Measurements from ENCODE around the gene NUDT22.

Gene NUDT22

DNA sequence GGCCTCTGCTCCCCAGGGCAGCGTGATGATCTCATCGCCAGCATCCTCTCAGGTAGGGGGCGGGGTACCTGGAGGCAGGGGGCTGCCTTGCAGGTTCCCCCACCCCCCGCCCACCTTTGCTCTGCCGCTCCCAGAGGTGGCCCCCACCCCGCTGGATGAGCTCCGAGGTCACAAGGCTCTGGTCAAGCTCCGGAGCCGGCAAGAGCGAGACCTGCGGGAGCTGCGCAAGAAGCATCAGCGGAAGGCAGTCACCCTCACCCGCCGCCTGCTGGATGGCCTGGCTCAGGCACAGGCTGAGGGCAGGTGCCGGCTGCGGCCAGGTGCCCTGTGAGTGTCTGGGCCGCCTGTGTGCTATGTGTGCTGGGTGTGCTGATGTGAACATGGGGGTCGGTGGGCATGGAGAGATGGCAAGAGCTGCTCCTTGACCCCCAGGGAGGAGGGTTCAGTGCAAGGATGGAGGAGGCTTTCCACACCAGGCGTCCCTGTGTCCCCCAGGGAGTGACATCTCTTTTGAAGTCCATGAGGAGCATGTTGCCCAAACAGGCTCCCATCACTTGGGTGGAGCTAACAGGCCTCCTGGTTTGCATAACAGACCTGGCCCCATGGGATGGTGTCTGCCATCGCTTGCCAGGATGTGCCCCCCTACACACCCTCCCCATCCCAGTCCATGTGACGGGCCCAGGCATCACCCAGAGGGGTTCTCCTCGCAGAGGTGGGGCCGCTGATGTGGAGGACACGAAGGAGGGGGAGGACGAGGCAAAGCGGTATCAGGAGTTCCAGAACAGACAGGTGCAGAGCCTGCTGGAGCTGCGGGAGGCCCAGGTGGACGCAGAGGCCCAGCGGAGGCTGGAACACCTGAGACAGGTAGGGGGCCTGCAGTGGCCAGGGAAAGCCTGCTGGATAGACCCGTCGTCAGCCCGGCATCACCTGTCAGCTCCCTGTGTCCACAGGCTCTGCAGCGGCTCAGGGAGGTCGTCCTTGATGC, 39.4 kb downstream of the NUDT22 start:
- H3K27ac ChIP-seq (ENCODE audit: low read depth, low read length), result no peak overlapping the region
- H3K9ac ChIP-seq (ENCODE audit: low read length in 5 of 5), result no peak overlapping the region
- H3K36me3 ChIP-seq (ENCODE audit: control insufficient read depth in 5 of 5, insufficient read depth in 5 of 5, low read length in 5 of 5), result peaks cover 0 to 56% (median 52%) of the 10 kb centered on the region in 5 donors
- peaks cover 0 to 5% (median 0%) of the 10 kb centered on the region in 5 donors for H3K27me3 ChIP-seq (ENCODE audit: control insufficient read depth in 5 of 5, insufficient read depth in 4 of 5, low read length in 5 of 5)
- no peaks in the 10 kb centered on the region for H3K9me3 ChIP-seq (ENCODE audit: control insufficient read depth in 5 of 5, low read length in 5 of 5)
- H3K4me3 ChIP-seq (ENCODE audit: low read depth in 1 of 5, low read length in 5 of 5), result no peak overlapping the region
- peaks cover 17 to 34% (median 26%) of the 10 kb centered on the region in 5 donors for H3K4me1 ChIP-seq (ENCODE audit: control insufficient read depth in 5 of 5, insufficient read depth in 5 of 5, low read length in 5 of 5)

DNA sequence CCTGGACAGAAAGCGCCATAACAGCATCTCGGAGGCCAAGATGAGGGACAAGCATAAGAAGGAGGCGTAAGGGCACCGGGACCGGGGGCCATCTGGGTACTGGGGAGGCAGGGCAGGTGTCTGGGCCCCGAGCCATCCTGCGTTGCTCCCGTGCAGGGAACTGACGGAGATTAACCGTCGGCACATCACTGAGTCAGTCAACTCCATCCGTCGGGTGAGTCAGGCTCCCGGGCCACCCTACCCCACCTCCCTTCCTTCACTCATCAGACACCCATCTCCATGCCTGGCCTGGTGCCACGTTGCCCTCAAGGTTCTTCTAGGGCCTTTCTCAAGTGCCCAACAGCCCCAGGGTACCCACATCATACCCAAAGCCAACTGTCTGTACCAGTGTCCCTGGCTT, 40.3 kb downstream of the NUDT22 start:
- H3K27me3 ChIP-seq (ENCODE audit: control insufficient read depth in 5 of 5, insufficient read depth in 4 of 5, low read length in 5 of 5), result peaks cover 0 to 13% (median 0%) of the 10 kb centered on the region in 5 donors
- no peak overlapping the region for H3K4me3 ChIP-seq (ENCODE audit: low read depth in 1 of 5, low read length in 5 of 5)
- peaks cover 0 to 3% (median 0%) of the 10 kb centered on the region in 5 donors for H3K9me3 ChIP-seq (ENCODE audit: control insufficient read depth in 5 of 5, low read length in 5 of 5)
- H3K36me3 ChIP-seq (ENCODE audit: control insufficient read depth in 5 of 5, insufficient read depth in 5 of 5, low read length in 5 of 5), result peaks cover 0 to 51% (median 49%) of the 10 kb centered on the region in 5 donors
- peaks cover 26 to 37% (median 28%) of the 10 kb centered on the region in 5 donors for H3K4me1 ChIP-seq (ENCODE audit: control insufficient read depth in 5 of 5, insufficient read depth in 5 of 5, low read length in 5 of 5)
- H3K27ac ChIP-seq (ENCODE audit: low read depth, low read length), result no peak overlapping the region
- H3K9ac ChIP-seq (ENCODE audit: low read length in 5 of 5), result no peak overlapping the region

DNA sequence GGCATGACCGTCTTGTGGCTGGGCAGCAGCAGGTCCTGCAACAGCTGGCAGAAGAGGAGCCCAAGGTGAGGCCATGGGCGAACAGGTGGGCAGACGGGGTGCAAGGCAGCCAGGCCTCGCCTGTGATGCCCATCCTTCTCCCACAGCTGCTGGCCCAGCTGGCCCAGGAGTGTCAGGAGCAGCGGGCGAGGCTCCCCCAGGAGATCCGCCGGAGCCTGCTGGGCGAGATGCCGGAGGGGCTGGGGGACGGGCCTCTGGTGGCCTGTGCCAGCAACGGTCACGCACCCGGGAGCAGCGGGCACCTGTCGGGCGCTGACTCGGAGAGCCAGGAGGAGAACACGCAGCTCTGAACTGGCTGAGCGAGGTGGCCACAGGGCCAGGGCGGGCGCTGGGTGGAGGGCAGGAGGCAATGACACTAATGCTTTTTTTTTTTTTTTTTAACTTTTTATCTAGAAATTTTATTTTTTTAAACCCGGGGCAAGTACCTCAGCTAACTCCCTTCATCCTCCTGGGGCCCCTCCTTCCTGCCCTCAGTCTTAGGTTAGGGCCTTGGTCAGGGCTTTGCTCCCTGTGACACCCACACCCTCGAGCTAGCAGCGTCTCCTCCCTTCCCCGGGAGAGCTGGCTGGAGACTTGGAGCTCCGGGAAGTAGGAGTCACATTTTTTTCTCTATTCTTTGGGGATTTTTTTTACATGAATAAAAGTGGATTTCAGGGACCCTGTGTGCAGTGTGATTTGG, 41.3 kb downstream of the NUDT22 start:
- H3K4me3 ChIP-seq (ENCODE audit: low read depth in 1 of 5, low read length in 5 of 5), result no peak overlapping the region
- H3K27ac ChIP-seq (ENCODE audit: low read depth, low read length), result peak overlapping the region; percentile 99
- H3K9ac ChIP-seq (ENCODE audit: low read length in 5 of 5), result peak overlapping the region in 4 of 5 donors; percentile 60 to 91 (median 86)
- peaks cover 0 to 41% (median 39%) of the 10 kb centered on the region in 5 donors for H3K36me3 ChIP-seq (ENCODE audit: control insufficient read depth in 5 of 5, insufficient read depth in 5 of 5, low read length in 5 of 5)
- H3K27me3 ChIP-seq (ENCODE audit: control insufficient read depth in 5 of 5, insufficient read depth in 4 of 5, low read length in 5 of 5), result peaks cover 0 to 13% (median 0%) of the 10 kb centered on the region in 5 donors
- peaks cover 26 to 47% (median 36%) of the 10 kb centered on the region in 5 donors for H3K4me1 ChIP-seq (ENCODE audit: control insufficient read depth in 5 of 5, insufficient read depth in 5 of 5, low read length in 5 of 5)
- H3K9me3 ChIP-seq (ENCODE audit: control insufficient read depth in 5 of 5, low read length in 5 of 5), result peaks cover 0 to 3% (median 0%) of the 10 kb centered on the region in 5 donors

DNA sequence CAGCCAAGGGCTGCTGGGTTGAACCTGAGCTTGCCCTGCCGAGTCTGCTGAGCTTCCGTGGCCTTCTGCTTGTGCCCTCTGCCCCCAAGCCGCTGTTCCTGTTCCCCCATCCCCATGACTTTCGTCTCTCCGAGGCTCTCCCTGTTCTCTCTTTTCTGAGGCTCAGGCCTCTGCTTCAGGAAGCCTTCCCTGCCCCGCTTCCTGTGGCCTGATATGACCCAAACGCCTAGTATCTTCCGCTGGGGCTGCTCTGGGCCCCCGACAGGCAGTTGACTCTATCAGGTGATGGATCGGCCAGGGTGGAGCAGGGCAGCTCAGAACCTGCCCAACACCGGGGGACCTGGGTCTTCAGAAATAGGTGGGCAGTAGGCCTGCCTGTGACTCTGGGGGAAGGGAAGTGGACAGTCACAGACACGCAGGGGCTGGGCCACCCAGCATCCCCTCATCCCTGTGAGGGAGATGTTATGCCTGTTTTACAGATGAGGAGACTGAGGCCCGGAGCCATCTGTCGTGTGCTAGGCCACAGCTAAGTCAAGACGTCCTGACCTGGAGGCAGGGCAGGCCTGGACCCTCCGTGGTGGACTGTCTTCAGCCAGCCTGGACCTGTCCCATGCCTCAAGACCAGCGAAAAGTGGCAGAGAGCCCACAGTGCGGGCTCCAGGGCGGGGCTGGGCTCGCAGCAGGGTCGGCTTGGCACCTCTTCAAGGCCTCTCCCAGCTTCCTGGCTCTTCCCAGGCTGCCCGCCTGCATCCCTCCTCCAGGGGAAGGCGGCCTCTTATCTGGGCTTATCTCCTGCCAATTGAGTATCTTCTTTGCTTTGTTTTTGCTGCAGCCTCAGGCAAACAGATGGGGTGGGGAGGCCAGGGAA, 42.2 kb downstream of the NUDT22 start:
- Histone ChIP-seq H3K36me3 (ENCODE audit: control insufficient read depth in 5 of 5, insufficient read depth in 5 of 5, low read length in 5 of 5) (peaks cover 0 to 32% (median 30%) of the 10 kb centered on the region in 5 donors), H3K9me3 (ENCODE audit: control insufficient read depth in 5 of 5, low read length in 5 of 5) (peaks cover 0 to 3% (median 0%) of the 10 kb centered on the region in 5 donors), H3K27me3 (ENCODE audit: control insufficient read depth in 5 of 5, insufficient read depth in 4 of 5, low read length in 5 of 5) (peaks cover 0 to 13% (median 0%) of the 10 kb centered on the region in 5 donors), H3K4me3 (ENCODE audit: low read depth in 1 of 5, low read length in 5 of 5) (peak overlapping the region; percentile 69 to 92 (median 76)), H3K4me1 (ENCODE audit: control insufficient read depth in 5 of 5, insufficient read depth in 5 of 5, low read length in 5 of 5) (peaks cover 26 to 50% (median 36%) of the 10 kb centered on the region in 5 donors), H3K27ac (ENCODE audit: low read depth, low read length) (peak overlapping the region; percentile 99), H3K9ac (ENCODE audit: low read length in 5 of 5) (peak overlapping the region in 4 of 5 donors; percentile 81 to 91 (median 90))

DNA sequence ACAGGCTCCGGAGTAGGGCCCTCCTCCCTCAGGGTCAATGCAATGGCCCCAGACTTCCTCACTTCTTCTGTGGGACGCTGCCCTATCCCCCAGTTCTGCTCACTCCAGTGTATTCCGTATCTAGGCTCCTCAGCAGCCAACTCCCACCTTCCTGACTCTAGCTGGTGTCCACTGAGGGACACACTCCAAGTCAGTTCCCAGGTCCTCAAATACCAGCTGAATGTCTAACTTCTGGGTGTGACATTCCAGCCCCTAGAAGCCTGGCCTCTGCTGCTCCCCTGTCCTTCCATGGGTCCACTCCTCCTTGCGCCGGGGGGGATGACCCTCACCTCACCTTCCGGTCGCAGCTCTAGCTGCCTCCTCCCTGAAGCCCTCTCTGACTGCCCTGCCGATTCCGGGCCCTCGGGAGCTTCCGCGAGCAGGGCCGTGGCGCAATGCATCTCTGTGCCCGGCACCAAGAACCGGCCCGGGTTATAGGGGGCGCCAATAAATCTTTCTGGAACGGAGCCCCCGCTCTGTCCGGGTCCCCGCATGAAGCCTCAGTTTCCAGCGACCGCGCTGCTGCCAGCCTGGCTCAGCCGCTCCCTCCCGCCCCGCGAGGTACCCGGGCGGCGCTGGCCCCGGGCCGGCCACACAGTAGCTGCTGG, 42.9 kb downstream of the NUDT22 start:
- Histone ChIP-seq H3K27ac (ENCODE audit: low read depth, low read length) (peak overlapping the region; percentile 99), H3K36me3 (ENCODE audit: control insufficient read depth in 5 of 5, insufficient read depth in 5 of 5, low read length in 5 of 5) (peaks cover 0 to 25% (median 23%) of the 10 kb centered on the region in 5 donors), H3K4me3 (ENCODE audit: low read depth in 1 of 5, low read length in 5 of 5) (peak overlapping the region; percentile 69 to 92 (median 76)), H3K9me3 (ENCODE audit: control insufficient read depth in 5 of 5, low read length in 5 of 5) (peaks cover 0 to 3% (median 0%) of the 10 kb centered on the region in 5 donors), H3K27me3 (ENCODE audit: control insufficient read depth in 5 of 5, insufficient read depth in 4 of 5, low read length in 5 of 5) (peaks cover 0 to 13% (median 0%) of the 10 kb centered on the region in 5 donors), H3K4me1 (ENCODE audit: control insufficient read depth in 5 of 5, insufficient read depth in 5 of 5, low read length in 5 of 5) (peaks cover 26 to 50% (median 36%) of the 10 kb centered on the region in 5 donors), H3K9ac (ENCODE audit: low read length in 5 of 5) (peak overlapping the region; percentile 35 to 91 (median 89))

DNA sequence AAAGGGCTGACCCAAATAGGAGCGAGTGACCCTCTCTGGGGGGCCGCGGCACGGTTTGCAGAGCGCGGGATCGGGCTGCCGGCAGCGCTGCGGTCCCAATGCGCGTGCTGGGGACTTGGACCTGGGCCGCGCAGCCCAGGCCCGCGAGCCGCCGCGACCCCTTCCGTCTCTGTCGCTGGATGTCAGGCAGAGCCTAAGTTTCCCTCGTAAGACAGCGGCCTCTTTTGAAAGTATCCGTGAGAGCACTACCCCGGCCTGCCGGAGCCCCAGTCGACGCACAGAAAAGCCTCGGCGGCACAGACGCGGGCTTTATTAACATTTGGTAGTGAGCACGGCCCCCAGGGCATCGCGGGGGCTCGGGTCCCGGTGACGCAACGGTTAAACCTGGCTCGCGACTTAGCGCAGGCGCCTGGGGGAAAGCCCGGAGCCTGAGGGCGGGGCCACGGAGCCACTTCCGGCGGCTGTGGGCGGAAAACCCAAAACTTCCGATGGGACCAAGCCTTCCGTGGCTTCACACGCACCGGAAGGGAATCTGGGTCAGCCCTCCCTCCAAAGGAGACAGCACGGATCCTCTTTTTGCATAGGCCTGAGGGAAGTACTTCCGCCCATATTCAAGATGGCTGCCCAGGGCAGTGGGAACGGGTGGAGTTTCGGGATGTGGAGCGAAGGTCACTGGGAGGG, 43.6 kb downstream of the NUDT22 start:
- Histone ChIP-seq H3K36me3 (ENCODE audit: control insufficient read depth in 5 of 5, insufficient read depth in 5 of 5, low read length in 5 of 5) (peaks cover 0 to 18% (median 16%) of the 10 kb centered on the region in 5 donors), H3K9ac (ENCODE audit: low read length in 5 of 5) (peak overlapping the region; percentile 95 to 99 (median 96)), H3K9me3 (ENCODE audit: control insufficient read depth in 5 of 5, low read length in 5 of 5) (peaks cover 0 to 3% (median 0%) of the 10 kb centered on the region in 5 donors), H3K27ac (ENCODE audit: low read depth, low read length) (peak overlapping the region; percentile 99), H3K4me1 (ENCODE audit: control insufficient read depth in 5 of 5, insufficient read depth in 5 of 5, low read length in 5 of 5) (peaks cover 26 to 50% (median 36%) of the 10 kb centered on the region in 5 donors), H3K4me3 (ENCODE audit: low read depth in 1 of 5, low read length in 5 of 5) (peak overlapping the region; percentile 77 to 92 (median 89)), H3K27me3 (ENCODE audit: control insufficient read depth in 5 of 5, insufficient read depth in 4 of 5, low read length in 5 of 5) (peaks cover 0 to 13% (median 0%) of the 10 kb centered on the region in 5 donors)

DNA sequence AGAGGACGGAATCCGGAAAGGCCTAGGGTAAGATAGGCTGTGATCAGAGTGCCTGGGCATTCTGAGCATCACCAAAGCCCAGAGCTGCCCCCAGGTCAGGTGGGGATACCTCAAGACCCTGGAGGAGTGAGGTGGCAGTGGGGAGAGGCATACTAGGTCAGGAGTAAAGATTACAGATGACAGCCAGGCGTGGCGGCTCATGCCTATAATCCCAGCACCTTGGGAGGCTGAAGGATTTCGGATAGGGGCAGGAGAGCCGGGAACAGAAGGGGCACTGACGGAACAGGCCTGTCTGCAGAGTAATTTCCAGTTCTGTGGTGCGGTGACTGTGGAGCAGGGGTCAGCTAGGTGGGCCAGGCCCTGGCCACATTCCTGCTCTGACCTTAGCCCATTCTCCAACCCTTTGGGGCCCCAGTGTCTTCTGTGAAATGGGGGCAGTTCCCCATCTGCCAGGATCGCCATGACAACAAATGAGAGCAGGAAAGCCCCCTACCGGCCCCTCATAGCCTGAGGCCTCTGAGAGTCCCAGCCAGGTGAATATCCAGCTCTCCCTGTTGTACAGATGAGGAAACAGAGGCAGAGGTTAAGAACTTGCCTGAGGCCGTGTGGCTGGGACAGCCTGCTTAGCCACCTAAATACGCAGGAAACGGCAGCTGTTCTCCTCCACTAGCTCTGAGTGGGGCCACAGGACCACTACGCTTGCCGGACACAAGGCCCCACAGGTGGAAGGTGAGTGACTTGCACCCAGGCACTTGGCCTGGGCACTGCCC, 49.1 kb downstream of the NUDT22 start:
- H3K36me3 ChIP-seq (ENCODE audit: control insufficient read depth in 5 of 5, insufficient read depth in 5 of 5, low read length in 5 of 5), result peaks cover 0 to 37% (median 22%) of the 10 kb centered on the region in 5 donors
- H3K4me1 ChIP-seq (ENCODE audit: control insufficient read depth in 5 of 5, insufficient read depth in 5 of 5, low read length in 5 of 5), result peaks cover 11 to 19% (median 16%) of the 10 kb centered on the region in 5 donors
- H3K27me3 ChIP-seq (ENCODE audit: control insufficient read depth in 5 of 5, insufficient read depth in 4 of 5, low read length in 5 of 5), result peaks cover 0 to 7% (median 0%) of the 10 kb centered on the region in 5 donors
- no peak overlapping the region for H3K27ac ChIP-seq (ENCODE audit: low read depth, low read length)
- no peak overlapping the region for H3K4me3 ChIP-seq (ENCODE audit: low read depth in 1 of 5, low read length in 5 of 5)
- no peak overlapping the region for H3K9ac ChIP-seq (ENCODE audit: low read length in 5 of 5)
- H3K9me3 ChIP-seq (ENCODE audit: control insufficient read depth in 5 of 5, low read length in 5 of 5), result peaks cover 0 to 3% (median 0%) of the 10 kb centered on the region in 5 donors

DNA sequence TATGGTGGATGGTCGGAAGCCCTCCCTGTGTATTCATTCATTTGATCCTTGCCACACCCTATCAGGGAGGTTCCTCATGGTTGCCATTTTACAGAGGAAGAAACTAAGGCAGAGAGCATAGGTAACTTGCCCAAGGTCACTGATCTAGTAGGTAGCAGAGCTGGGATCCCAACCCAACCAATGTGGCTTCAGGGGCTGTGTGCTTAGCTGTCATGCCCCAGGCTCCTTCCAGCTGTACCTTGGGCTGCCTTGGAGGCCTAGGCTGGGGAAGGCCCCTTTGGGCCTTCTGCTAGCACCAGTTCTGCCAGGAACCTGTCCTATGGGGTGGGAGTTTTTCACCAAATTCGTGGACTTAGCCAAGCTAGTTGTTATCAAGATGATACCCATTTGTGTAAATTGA, 49.8 kb downstream of the NUDT22 start:
- peak overlapping the region in 1 of 5 donors; percentile 43 for H3K9ac ChIP-seq (ENCODE audit: low read length in 5 of 5)
- H3K9me3 ChIP-seq (ENCODE audit: control insufficient read depth in 5 of 5, low read length in 5 of 5), result peaks cover 0 to 1% (median 0%) of the 10 kb centered on the region in 5 donors
- peaks cover 0 to 37% (median 22%) of the 10 kb centered on the region in 5 donors for H3K36me3 ChIP-seq (ENCODE audit: control insufficient read depth in 5 of 5, insufficient read depth in 5 of 5, low read length in 5 of 5)
- no peak overlapping the region for H3K27ac ChIP-seq (ENCODE audit: low read depth, low read length)
- H3K4me1 ChIP-seq (ENCODE audit: control insufficient read depth in 5 of 5, insufficient read depth in 5 of 5, low read length in 5 of 5), result peaks cover 5 to 14% (median 12%) of the 10 kb centered on the region in 5 donors
- peaks cover 0 to 5% (median 0%) of the 10 kb centered on the region in 5 donors for H3K27me3 ChIP-seq (ENCODE audit: control insufficient read depth in 5 of 5, insufficient read depth in 4 of 5, low read length in 5 of 5)
- no peak overlapping the region for H3K4me3 ChIP-seq (ENCODE audit: low read depth in 1 of 5, low read length in 5 of 5)
